Measurements from ENCODE around the gene MUS81. TPM values are rescaled to one million over a fixed set of nuclear protein-coding genes. Genes with fewer than 3 reads are reported as not detected.

The MUS81 gene
- total and polyA plus RNA-seq, 2 of the 13 experiments (the other 11 are each of a cell fraction or from before 2014, with no cell fraction given), result 25.6 to 30.2 TPM

DNA sequence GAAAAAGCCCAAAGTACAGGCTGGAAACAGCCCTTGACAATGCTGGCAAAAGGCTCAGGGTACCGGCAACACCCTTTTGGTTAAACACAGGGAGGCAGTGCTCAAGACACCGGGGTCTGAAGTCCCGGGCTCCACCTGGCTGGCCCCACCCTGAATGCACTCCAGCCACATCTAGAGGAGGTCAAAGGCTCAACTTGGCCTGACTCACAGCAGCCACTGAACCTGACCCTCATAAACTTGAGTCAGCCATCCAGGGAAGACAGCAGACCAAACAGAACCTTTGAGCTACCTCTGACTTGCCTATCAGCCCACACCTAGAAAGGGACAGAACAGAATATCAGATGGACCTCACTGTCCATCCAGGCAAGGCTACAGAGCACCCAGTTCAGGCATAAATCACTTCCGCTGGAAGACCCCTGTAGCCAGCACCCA lies 6.1 kb upstream of the MUS81 start (continued):
- TF ChIP-seq TAF15 (IDR thresholded peaks at IDR 0.05; ENCODE audit: low read depth, low read length, poor library complexity, severe bottlenecking) (no peak), CEBPB (IDR thresholded peaks at IDR 0.05; ENCODE audit: borderline replicate concordance, low read depth, low read length) (no peak), MATR3 (CRISPR knock-in tag; IDR thresholded peaks at IDR 0.05) (no peak), REL (CRISPR knock-in tag; conservative IDR thresholded peaks at IDR 0.05) (no peak), SCMH1 (CRISPR knock-in tag; IDR thresholded peaks at IDR 0.05; ENCODE audit: borderline replicate concordance) (no peak), EEA1 (CRISPR knock-in tag; IDR thresholded peaks at IDR 0.05; ENCODE audit: borderline replicate concordance) (no peak), ZFP62 (CRISPR knock-in tag; IDR thresholded peaks at IDR 0.05) (no peak), JUN (CRISPR knock-in tag; IDR thresholded peaks at IDR 0.05) (no peak), ZNF674 (CRISPR knock-in tag; IDR thresholded peaks at IDR 0.05; ENCODE audit: low read depth) (no peak), ZNF790 (CRISPR knock-in tag; IDR thresholded peaks at IDR 0.05; ENCODE audit: borderline replicate concordance) (no peak), ZNF775 (CRISPR knock-in tag; IDR thresholded peaks at IDR 0.05; ENCODE audit: borderline replicate concordance) (no peak)
- TF ChIP-seq, protein P1, sequence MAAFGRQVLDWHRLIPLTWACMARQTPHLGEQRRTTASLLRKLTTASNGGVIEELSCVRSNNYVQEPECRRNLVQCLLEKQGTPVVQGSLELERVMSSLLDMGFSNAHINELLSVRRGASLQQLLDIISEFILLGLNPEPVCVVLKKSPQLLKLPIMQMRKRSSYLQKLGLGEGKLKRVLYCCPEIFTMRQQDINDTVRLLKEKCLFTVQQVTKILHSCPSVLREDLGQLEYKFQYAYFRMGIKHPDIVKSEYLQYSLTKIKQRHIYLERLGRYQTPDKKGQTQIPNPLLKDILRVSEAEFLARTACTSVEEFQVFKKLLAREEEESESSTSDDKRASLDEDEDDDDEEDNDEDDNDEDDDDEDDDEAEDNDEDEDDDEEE (CRISPR knock-in tag; IDR thresholded peaks at IDR 0.05), result no peak
- TF ChIP-seq, protein P2, sequence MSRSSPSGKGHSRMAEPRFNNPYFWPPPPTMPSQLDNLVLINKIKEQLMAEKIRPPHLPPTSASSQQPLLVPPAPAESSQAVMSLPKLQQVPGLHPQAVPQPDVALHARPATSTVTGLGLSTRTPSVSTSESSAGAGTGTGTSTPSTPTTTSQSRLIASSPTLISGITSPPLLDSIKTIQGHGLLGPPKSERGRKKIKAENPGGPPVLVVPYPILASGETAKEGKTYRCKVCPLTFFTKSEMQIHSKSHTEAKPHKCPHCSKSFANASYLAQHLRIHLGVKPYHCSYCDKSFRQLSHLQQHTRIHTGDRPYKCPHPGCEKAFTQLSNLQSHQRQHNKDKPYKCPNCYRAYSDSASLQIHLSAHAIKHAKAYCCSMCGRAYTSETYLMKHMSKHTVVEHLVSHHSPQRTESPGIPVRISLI (CRISPR knock-in tag; IDR thresholded peaks at IDR 0.05; ENCODE audit: borderline replicate concordance), result no peak
- TF ChIP-seq, protein P3, sequence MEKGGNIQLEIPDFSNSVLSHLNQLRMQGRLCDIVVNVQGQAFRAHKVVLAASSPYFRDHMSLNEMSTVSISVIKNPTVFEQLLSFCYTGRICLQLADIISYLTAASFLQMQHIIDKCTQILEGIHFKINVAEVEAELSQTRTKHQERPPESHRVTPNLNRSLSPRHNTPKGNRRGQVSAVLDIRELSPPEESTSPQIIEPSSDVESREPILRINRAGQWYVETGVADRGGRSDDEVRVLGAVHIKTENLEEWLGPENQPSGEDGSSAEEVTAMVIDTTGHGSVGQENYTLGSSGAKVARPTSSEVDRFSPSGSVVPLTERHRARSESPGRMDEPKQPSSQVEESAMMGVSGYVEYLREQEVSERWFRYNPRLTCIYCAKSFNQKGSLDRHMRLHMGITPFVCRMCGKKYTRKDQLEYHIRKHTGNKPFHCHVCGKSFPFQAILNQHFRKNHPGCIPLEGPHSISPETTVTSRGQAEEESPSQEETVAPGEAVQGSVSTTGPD (CRISPR knock-in tag; IDR thresholded peaks at IDR 0.05), result no peak
- TF ChIP-seq, protein P4, sequence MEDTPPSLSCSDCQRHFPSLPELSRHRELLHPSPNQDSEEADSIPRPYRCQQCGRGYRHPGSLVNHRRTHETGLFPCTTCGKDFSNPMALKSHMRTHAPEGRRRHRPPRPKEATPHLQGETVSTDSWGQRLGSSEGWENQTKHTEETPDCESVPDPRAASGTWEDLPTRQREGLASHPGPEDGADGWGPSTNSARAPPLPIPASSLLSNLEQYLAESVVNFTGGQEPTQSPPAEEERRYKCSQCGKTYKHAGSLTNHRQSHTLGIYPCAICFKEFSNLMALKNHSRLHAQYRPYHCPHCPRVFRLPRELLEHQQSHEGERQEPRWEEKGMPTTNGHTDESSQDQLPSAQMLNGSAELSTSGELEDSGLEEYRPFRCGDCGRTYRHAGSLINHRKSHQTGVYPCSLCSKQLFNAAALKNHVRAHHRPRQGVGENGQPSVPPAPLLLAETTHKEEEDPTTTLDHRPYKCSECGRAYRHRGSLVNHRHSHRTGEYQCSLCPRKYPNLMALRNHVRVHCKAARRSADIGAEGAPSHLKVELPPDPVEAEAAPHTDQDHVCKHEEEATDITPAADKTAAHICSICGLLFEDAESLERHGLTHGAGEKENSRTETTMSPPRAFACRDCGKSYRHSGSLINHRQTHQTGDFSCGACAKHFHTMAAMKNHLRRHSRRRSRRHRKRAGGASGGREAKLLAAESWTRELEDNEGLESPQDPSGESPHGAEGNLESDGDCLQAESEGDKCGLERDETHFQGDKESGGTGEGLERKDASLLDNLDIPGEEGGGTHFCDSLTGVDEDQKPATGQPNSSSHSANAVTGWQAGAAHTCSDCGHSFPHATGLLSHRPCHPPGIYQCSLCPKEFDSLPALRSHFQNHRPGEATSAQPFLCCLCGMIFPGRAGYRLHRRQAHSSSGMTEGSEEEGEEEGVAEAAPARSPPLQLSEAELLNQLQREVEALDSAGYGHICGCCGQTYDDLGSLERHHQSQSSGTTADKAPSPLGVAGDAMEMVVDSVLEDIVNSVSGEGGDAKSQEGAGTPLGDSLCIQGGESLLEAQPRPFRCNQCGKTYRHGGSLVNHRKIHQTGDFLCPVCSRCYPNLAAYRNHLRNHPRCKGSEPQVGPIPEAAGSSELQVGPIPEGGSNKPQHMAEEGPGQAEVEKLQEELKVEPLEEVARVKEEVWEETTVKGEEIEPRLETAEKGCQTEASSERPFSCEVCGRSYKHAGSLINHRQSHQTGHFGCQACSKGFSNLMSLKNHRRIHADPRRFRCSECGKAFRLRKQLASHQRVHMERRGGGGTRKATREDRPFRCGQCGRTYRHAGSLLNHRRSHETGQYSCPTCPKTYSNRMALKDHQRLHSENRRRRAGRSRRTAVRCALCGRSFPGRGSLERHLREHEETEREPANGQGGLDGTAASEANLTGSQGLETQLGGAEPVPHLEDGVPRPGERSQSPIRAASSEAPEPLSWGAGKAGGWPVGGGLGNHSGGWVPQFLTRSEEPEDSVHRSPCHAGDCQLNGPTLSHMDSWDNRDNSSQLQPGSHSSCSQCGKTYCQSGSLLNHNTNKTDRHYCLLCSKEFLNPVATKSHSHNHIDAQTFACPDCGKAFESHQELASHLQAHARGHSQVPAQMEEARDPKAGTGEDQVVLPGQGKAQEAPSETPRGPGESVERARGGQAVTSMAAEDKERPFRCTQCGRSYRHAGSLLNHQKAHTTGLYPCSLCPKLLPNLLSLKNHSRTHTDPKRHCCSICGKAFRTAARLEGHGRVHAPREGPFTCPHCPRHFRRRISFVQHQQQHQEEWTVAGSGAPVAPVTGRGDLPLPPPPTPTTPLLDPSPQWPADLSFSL (CRISPR knock-in tag; IDR thresholded peaks at IDR 0.05), result no peak
- TF ChIP-seq, protein P5, sequence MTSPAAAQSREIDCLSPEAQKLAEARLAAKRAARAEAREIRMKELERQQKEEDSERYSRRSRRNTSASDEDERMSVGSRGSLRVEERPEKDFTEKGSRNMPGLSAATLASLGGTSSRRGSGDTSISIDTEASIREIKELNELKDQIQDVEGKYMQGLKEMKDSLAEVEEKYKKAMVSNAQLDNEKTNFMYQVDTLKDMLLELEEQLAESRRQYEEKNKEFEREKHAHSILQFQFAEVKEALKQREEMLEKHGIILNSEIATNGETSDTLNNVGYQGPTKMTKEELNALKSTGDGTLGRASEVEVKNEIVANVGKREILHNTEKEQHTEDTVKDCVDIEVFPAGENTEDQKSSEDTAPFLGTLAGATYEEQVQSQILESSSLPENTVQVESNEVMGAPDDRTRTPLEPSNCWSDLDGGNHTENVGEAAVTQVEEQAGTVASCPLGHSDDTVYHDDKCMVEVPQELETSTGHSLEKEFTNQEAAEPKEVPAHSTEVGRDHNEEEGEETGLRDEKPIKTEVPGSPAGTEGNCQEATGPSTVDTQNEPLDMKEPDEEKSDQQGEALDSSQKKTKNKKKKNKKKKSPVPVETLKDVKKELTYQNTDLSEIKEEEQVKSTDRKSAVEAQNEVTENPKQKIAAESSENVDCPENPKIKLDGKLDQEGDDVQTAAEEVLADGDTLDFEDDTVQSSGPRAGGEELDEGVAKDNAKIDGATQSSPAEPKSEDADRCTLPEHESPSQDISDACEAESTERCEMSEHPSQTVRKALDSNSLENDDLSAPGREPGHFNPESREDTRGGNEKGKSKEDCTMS (CRISPR knock-in tag; conservative IDR thresholded peaks at IDR 0.05), result no peak
- TF ChIP-seq, protein P6, sequence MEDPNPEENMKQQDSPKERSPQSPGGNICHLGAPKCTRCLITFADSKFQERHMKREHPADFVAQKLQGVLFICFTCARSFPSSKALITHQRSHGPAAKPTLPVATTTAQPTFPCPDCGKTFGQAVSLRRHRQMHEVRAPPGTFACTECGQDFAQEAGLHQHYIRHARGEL (CRISPR knock-in tag; IDR thresholded peaks at IDR 0.05), result no peak

All from HepG2 (cell line).